Activated T-cell treated with anti-CD3 and anti-CD28 coated beads for 48 hours (primary cell): ENCODE measurements around the gene BLOC1S4.
A peak's percentile ranks its signal among the peaks of the same experiment; 100 is the strongest.
"Not testable (repeated sequence)": the region's sequence is repeated elsewhere in the genome, so short reads cannot be mapped to it uniquely, and the experiment has no call there.

Experiments
- DNase-seq: peaks from one replicate; pipeline ENCODE4 v3.0.0-alpha.2; 2020; ENCODE audit warnings: low read depth

BLOC1S4 gene

GRCh38 chr4:6718932-6719610, 3.1 kb downstream of the BLOC1S4 start:
- no peak for DNase-seq

DNA sequence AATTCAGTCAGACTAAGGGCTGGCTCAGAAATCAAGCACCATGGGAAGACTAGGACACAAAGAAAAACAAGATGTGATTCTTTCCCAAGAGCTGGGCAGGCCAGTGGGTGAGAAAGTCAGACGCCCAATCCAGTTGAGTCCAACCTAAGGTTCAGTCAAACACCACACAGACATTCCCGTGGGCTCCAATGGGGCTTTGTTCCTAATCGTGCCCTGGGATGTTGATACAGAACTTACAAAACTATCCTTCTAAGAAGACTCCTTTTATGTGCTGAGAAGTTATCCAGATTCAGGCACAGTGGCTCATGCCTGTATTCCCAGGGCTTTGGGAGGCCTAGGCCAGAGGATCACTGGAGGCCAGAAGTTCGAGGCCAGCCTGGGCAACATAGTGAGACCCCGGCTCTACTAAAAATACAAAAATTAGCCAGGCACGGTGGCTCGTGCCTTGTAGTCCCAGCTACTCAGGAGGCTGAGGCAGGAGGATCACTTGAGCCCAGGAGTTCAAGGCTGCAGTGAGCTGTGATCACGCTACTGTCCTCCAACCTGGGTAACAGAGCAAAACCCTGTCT, 3.7 kb downstream of the BLOC1S4 start:
- no peak for DNase-seq

DNA sequence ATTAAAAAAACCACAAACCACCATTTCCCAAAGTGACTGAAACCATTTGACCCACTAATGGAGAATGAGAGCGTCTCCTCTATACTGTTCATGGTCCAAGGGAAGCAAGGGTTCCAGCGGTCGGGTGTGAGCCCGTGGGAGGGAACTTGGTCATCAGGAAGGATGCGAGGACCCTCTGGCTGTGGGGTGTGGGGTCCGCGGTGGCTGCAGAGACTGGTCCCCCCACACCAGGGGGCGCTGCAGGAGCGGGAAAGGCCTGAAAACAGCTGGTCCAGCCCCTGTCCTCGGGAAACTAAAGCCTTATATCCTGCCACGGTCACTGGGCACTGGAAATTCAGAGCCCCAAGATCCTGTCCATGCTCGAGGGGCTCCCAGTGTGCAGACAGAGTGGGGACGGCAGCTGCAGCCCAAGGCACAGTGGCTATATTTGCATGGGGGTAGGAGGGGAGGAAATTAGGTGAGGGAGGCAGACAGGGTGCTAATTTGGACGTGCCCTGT, 4.3 kb downstream of the BLOC1S4 start:
- peak; percentile 78 for DNase-seq

DNA sequence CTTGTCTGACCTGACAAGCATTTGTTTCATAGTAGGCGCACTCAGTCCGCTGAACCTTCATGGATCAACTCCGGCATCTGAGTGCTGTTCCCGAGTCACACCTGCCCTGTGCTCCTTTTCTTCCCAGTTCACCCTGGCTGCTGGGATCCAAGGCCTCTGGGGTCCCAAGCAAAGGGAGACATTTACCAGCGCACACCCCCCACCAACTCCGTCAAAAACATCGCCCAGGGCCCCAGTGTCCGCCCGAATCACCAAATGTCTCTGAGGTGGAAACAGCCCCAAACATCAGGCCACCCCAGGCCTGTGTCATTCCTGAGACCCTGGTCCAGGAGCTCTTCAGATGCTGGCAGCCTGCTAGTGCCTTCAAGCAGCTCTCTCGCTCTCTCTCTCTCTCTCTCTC, 5.1 kb downstream of the BLOC1S4 start:
- DNase-seq: no peak

DNA sequence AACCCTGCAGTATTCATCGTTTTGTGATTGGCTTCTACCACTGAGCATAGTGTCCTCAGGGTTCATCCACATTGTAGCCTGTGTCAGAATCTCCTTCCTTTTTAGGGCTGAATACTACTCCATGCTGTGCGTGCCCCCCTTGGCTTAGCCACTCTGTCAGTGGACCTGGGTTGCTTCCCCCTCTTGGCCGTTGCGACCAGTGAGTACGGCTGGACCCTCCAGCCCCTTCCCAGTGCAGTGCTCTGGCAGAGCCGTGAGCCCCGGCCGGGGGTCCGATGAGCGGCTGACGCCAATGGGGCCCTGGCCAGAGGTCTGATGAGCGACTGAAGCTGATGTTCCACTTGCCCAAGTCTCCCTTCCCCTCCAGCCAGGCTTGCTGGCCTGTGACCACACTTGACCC, 6.9 kb downstream of the BLOC1S4 start:
- DNase-seq: no peak

DNA sequence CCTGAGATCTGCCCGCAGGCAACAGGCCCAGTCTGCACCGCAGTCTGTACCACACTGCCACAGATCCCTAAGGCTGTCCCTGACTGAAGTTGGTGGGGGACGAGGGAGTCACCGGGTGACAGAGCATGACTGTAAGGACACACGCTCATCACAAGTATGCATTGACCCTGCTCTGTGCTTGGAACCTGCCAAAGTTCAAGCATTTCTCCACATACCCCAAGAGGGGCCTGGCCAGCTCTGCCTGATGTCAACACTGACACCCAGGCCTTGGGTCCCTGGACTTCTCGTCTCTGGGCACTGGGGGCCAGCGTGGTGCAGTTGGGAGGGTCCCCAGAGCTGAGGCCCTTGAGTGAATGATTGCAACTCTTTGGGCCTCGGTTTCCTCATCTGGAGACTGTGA, 7.9 kb downstream of the BLOC1S4 start:
- DNase-seq: no peak

- no peak for DNase-seq
These were observed 8.6 kb downstream of the BLOC1S4 start for GRCh38 chr4:6724421-6725111.

GRCh38 chr4:6725427-6725961, 9.5 kb downstream of the BLOC1S4 start:
- DNase-seq: not testable (repeated sequence)

DNA sequence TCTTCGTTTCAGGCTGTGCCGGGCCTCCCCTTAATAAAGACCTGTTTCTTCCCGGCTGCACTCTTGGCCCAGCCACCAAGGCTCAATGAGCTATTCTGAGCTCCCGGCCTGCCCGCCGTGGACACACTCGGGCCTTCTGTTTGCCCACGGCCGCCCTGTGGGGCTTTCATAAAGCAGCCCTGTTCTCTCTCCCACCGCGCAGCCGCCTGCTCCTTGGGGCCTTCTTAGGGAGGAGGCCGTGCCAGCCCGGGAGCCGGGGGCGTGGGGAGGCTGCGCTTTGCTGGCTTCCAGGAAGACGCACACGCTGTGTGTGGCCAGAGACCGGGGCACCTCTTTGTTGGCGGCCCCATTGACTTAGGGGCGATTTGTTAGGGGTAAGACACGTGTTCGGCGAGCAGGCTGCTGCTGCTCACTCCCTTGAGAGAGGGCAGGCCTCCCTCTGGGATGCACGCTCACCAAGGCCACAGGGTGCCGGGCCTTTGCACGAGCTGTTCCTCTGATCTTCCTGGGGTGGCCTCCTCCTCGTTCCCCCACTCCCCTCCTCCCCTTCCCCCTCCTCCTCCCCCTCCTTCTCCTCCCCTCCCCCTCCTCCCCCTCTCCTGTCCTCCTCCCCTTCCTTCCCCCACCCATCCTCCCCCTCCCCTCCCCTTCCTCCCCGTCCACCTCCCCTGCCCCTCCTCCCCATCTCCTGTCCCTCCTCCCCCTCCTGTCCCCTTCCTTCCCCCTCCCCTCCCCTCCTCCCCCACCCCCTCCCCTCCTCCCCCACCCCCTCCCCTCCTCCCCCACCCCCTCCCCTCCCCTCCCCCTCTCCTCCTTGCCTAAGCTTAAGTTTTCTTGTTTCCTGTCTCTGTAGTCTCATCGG, 11.3 kb downstream of the BLOC1S4 start:
- no peak for DNase-seq

DNA sequence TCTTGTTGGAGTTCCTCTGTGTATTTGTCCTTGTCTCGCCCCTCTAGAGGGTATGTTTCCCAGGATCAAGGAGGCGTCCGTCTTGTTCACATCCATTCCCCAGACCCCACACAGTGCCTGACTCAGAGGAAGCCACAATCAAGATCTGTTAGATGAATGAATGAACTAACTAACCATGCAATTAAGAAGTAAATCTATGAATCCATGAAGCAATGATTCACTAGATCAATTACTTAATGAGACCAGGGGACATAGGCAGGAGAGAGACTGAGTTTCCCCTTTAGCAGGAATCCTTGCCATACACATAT, 11.9 kb downstream of the BLOC1S4 start:
- DNase-seq: no peak

DNA sequence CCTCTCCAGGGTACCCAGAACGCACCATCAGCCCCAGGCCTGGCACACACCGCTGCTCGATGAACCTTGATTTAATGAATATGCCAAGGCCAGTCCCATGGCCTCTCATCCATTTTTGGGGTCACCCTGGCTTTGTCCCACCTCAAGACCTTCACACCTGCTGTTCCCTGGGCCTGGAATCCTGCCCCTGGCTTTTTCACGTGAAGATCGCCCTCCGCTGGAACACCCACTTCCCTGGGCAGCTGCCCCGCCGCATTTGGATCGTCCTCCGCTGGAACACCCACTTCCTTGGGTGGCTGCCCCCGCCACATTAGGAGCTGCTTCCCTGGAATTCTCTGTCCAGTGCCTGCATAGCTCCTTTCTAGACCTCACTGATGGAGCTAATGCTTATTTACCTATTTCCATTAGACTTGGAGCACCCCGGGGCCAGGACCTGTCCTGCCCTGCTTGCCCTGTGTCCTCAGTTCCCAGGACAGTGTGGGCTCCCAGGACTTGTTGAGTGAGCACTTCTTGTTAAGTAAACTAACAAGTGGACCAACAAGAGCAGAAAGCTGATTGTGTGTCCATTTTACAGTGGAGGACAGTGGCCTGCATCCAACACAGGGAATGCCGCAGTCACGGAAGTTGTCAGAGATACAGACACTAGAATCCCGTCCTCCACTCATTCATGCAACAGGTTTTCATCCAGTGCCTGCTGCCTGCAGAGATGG, 12.5 kb downstream of the BLOC1S4 start:
- no peak for DNase-seq

- no peak for DNase-seq
These were observed 14.8 kb downstream of the BLOC1S4 start for GRCh38 chr4:6730603-6731317.

DNA sequence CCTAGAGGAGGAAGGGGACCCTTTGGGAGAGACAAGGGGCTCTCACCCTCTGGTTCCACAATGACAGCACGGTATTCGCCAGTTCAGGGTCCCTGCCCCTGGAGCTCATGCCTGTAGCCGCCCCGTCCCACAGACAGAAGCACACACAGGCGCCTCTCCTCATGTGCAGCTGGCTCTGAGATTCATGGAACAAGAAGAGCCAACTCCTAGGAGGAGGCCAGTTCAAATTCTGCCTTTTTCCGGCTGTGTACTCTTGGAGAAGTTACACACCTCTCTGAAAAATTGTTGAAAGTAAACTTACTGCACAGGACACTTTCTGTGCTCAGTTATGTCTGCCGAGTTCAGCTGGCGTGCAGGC, 15.3 kb downstream of the BLOC1S4 start:
- DNase-seq: no peak

DNA sequence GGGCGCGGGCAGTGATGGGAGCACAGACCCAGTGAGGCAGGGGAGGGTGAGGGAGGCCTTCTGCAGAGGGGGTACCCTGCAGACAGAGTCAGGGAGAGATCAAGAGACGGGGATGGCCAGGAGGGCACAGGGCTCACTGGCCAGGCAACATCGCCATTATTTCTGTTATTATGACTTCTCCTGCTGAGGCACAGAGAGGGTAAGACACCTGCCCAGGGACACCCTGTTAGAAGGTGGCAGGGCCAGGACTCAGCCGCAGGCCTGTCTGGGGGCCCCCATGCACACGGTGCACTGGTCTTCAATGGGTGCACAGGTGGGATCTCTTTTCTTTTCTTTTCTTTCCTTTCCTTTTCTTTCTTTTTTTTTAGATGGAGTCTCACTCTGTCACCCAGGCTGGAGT, 15.8 kb downstream of the BLOC1S4 start:
- no peak for DNase-seq

- DNase-seq: no peak
These were observed 16.7 kb downstream of the BLOC1S4 start for GRCh38 chr4:6732441-6733357.

GRCh38 chr4:6733358-6734164, 17.6 kb downstream of the BLOC1S4 start:
- no peak for DNase-seq

DNA sequence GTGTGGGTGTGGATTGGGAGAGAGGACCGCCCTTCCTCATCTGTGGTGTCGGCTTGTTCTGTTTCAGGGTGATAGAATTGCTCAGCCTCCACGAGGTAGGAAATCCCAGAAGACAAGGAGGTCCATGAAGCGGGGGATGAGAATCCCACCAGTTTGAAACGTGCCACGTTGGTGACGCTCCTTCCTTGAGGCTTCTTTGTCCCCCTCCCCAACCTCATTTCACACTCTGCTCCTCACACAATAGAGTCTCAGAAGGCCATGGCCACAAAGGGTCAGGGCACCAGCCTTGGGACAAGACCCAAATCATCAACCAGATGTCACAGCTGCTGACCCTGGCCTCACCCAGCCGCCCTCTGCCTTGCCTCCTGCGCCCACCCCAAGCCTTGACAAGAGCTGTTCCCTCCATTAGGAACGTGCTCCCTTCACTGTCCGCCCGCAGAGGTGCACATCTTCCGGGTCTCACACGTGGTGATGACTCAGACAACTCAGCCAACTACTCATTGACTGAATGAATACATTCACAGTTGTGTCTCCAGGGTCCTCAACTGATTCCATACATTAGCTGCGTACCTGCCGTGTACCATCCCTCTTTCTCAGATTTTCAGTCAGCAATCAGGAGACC, 18.3 kb downstream of the BLOC1S4 start:
- DNase-seq: no peak

GRCh38 chr4:6739920-6740319, 23.9 kb downstream of the BLOC1S4 start:
- no peak for DNase-seq

DNA sequence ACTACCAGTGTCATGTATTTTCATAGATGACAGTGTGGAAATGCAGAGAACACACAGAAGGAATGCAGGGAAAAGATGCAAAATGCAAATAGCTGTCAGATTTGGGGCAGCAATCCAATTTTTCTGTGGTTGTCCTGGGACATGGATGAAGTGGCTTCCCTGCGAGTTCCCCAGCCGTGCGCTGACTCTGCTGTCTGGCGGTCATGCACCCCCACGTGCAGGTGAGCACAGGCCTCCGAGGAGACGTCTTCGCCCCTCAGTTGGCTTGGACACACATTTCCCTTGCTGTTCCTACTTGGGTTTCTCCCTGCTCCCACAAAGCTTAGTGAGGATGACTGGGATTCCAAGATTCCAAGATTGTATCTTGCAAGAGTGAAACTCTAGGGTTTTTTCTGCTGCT, 24.4 kb downstream of the BLOC1S4 start:
- no peak for DNase-seq
